GM08714 (cell line): ENCODE data around the gene PRKAG2.

ENCODE experiments used
- H3K4me3 ChIP-seq: fragments of 200-500 bp; sonication (Bioruptor generic); 2 replicates; pipeline ENCODE4 v1.5.1; 2014; ENCODE audit warnings: mild to moderate bottlenecking, low read length, inconsistent platforms
- ZNF274 ChIP-seq: IDR thresholded peaks from 2 replicates; pipeline ENCODE4 v1.6.1; 2012; ENCODE audit warnings: mild to moderate bottlenecking, low read depth, low read length

PRKAG2 gene

GRCh38 chr7:151711906-151712809 is 164.8 kb downstream of the PRKAG2 start:
- TF ChIP-seq ZNF274: no peak
- no peak overlapping the region for H3K4me3 ChIP-seq

GRCh38 chr7:151711435-151711872 is 165.5 kb downstream of the PRKAG2 start:
- no peak overlapping the region for H3K4me3 ChIP-seq

GRCh38 chr7:151710646-151711434 is 166.1 kb downstream of the PRKAG2 start:
- H3K4me3 ChIP-seq: no peak overlapping the region
- no peak for TF ChIP-seq ZNF274

More at GRCh38 chr7:151711435-151711872, 165.5 kb downstream of the PRKAG2 start:
- TF ChIP-seq ZNF274: no peak

DNA sequence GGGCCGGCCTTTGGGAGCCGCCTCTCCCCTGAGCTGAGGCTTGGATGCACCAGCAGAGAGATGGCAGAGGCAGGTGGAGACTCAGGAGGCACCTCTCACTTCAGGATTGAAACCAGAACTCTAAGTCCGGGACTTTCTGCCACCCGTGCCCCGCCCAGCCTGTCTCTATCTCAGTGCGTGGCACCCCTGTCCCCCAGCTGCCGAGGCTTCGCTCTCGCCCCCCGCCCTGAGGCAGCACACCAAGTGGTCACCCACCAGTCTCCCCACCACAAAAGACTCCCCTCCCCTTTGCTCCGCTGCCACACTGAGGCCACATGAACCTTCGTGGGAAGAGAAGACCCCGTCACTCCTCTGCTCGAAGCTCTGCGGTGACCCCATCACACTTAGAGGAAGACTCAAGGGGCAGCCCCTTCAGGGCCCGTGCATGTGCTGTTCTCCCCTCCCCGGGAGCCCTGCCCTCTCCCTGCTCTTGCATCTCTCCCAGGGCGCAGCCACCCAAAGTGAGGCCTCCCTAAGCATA is 166.7 kb downstream of the PRKAG2 start:
- no peak overlapping the region for H3K4me3 ChIP-seq
- TF ChIP-seq ZNF274: no peak

GRCh38 chr7:151709141-151710038 is 167.5 kb downstream of the PRKAG2 start:
- no peak for TF ChIP-seq ZNF274
- H3K4me3 ChIP-seq: no peak overlapping the region

GRCh38 chr7:151708610-151709009 is 168.3 kb downstream of the PRKAG2 start:
- no peak for TF ChIP-seq ZNF274
- H3K4me3 ChIP-seq: no peak overlapping the region

DNA sequence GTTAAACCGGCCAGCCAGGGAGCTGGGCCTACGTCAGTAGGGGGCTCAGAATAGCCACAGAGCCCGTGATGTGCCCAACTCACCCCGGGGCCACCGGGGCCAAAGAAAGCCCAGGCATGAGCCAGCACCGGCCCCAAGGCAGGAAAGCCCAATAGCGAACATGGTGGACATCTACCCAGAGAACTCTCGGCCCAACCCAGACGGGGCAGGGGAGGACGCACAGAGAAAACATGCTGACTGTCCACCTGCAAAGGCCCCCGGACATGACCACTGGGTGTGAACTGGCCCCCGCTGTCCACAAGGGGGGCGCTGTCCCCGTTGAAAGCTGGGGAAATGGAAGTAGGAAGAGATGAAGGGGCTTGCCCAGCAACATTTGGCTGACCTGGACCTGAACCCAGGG is 169.2 kb downstream of the PRKAG2 start:
- TF ChIP-seq ZNF274: no peak
- H3K4me3 ChIP-seq: no peak overlapping the region

GRCh38 chr7:151707105-151707469 is 169.8 kb downstream of the PRKAG2 start:
- TF ChIP-seq ZNF274: no peak
- no peak overlapping the region for H3K4me3 ChIP-seq

DNA sequence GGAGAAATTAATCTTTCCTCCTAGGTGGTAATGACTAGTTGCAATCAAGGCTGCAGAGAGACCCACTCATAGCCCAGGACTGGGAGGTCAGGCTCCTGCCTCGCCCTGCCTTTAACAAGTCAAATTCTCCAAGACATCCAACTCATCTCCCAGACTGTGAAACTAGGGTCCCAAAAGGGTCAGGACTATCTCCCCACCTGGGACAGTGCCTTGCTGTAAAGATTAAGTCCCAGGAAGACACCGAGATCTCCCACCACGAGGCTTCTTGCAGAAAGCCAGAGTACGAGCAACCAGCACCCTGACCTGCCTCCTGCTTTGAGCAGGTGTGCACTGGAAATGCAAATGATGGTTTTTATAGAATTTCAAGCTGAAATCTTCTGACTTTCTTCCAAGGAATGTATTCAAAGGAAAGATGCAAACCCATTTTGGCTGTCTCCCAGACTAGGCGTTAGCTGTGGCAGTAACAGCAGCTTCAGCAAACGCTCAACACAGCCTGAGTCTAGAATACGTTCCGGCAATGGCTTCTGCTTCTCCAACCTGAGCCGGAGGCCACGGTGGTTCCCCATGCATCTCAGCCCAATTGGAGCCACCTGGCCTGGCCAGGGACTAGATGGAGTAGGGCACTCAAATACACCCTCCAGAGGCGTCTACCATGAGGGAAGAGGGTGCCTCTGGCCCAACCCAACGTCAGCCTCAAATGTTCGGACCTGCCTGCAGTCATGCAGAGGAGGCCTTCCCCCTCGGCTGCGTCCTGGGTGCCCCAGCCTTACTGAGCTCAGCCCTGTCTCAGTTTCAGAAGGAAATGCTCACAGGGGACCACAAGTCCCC is 170.4 kb downstream of the PRKAG2 start:
- TF ChIP-seq ZNF274: no peak

GRCh38 chr7:151705636-151706276 is 171.2 kb downstream of the PRKAG2 start:
- no peak overlapping the region for H3K4me3 ChIP-seq
- no peak for TF ChIP-seq ZNF274

More for the DNA sequence above, 170.4 kb downstream of the PRKAG2 start:
- no peak overlapping the region for H3K4me3 ChIP-seq

DNA sequence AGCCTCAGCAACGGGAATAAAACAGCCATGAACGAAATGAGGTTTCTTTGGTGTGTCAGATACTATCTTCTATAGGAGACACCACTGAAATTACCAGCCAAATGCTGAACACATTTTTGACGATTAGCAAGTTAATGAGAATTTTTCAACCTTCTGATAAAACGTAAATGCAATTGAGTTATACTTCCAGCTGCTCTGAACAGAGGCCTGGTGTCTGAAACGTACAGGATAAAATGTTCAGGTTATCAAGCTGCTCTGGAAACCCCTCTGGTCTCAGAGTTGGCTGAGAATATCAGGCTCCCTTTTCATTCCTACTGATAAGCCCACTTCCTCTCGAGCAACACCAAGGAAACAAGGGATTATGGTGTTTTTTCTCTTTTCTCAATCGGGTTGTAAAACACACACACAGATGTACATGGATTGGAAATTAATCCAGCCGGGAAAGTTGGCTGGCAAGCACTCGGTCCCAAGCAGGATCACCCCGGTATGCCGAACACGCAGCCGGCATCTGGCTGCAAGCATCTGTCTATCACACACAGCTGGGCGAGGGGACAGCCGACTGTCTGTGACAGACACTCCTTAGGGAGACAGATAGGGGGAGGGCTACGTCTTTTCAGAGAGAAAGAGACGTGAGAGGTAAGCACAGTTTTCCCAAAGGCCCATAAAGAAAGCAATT is 171.8 kb downstream of the PRKAG2 start:
- TF ChIP-seq ZNF274: no peak
- H3K4me3 ChIP-seq: no peak overlapping the region
